ENCODE measurements around the gene RPH3AL. TPM values are rescaled to one million over a fixed set of nuclear protein-coding genes. Genes with fewer than 3 reads are reported as not detected.

RPH3AL gene
- total RNA-seq, 1 donor from 2014 or later = 6.0 TPM

DNA sequence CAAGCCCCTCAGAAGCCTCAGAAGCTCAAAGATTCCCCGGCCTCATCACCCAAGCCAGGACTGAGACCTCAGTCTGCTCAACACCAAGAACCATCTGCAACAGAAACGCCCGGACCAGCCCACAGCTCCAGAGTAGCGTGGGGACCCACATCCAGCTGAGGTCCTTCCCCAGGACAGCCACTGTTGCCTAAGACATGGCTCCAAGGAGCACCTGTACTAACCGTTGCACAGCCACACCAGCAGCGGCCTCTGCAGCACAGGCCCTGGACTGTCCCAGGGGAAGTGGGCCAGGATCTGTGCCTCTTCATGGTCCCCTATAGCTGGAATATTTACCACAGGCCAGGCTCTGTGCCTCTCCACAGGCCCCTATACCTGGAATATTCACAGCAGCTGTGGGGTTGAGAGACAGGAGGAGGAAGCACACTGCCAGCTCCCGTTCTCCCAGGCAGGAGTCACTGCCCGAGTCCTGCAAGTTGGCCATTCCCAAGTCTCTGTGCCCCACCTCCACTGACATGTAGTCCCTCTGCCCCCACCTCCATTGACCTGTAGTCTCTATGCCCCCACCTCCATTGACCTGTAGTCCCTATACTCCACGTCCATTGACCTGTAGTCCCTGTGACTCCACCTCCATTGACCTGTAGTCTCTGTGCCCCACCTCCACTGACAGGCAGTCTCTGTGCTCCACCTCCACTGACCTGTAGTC, 38.5 kb downstream of the RPH3AL start:
- H3K4me3 Mint-ChIP-seq = no peak overlapping the region

DNA sequence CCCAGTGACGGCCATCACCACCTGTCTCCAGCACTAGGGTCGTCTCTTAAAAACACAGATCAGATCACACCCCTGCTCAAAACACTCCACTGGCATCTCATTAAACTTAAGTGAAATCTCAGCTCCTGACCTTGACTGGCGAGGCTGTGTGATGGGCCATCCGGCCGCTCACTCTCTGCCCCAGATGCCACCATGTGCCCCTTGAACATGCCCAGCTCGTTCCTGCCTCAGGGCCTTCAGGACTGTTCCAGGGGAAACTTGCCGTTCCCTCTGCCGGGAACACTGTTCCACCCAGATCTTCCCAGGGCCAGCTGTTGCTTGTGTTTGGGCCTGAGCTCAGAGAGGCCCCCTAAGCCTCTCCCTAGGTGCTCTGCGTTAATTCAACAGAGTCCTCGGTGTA, 39.4 kb downstream of the RPH3AL start:
- no peak for DNase-seq
- ATAC-seq (ENCODE audit: low read depth) = no peak
- ChIA-PET CTCF (no interaction called here), POLR2A (no interaction called here)
- intact Hi-C loops (cut with micrococcal nuclease) = no loop called here
- Mint-ChIP-seq H3K36me3 (ENCODE audit: low read depth) (no peaks in the 10 kb centered on the region), H3K27ac (no peak overlapping the region), H3K9me3 (peaks cover 2% of the 10 kb centered on the region), H3K27me3 (no peaks in the 10 kb centered on the region), H3K4me3 (no peak overlapping the region), H3K4me1 (no peaks in the 10 kb centered on the region)
- TF ChIP-seq, protein P1, sequence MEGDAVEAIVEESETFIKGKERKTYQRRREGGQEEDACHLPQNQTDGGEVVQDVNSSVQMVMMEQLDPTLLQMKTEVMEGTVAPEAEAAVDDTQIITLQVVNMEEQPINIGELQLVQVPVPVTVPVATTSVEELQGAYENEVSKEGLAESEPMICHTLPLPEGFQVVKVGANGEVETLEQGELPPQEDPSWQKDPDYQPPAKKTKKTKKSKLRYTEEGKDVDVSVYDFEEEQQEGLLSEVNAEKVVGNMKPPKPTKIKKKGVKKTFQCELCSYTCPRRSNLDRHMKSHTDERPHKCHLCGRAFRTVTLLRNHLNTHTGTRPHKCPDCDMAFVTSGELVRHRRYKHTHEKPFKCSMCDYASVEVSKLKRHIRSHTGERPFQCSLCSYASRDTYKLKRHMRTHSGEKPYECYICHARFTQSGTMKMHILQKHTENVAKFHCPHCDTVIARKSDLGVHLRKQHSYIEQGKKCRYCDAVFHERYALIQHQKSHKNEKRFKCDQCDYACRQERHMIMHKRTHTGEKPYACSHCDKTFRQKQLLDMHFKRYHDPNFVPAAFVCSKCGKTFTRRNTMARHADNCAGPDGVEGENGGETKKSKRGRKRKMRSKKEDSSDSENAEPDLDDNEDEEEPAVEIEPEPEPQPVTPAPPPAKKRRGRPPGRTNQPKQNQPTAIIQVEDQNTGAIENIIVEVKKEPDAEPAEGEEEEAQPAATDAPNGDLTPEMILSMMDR (IDR thresholded peaks at IDR 0.05) = no peak

More for the DNA sequence above, 38.5 kb downstream of the RPH3AL start:
- POLR2A ChIA-PET = no interaction called here
- no peaks in the 10 kb centered on the region for H3K27me3 Mint-ChIP-seq
- DNase-seq (no peak), ATAC-seq (ENCODE audit: low read depth) (no peak)
- H3K4me1 Mint-ChIP-seq = no peaks in the 10 kb centered on the region
- intact Hi-C loops (cut with micrococcal nuclease) = no loop called here
- CTCF ChIA-PET = no interaction called here
- no peaks in the 10 kb centered on the region for H3K36me3 Mint-ChIP-seq (ENCODE audit: low read depth)
- peaks cover 2% of the 10 kb centered on the region for H3K9me3 Mint-ChIP-seq
- no peak overlapping the region for H3K27ac Mint-ChIP-seq
- TF ChIP-seq, protein P1 (IDR thresholded peaks at IDR 0.05) = no peak

DNA sequence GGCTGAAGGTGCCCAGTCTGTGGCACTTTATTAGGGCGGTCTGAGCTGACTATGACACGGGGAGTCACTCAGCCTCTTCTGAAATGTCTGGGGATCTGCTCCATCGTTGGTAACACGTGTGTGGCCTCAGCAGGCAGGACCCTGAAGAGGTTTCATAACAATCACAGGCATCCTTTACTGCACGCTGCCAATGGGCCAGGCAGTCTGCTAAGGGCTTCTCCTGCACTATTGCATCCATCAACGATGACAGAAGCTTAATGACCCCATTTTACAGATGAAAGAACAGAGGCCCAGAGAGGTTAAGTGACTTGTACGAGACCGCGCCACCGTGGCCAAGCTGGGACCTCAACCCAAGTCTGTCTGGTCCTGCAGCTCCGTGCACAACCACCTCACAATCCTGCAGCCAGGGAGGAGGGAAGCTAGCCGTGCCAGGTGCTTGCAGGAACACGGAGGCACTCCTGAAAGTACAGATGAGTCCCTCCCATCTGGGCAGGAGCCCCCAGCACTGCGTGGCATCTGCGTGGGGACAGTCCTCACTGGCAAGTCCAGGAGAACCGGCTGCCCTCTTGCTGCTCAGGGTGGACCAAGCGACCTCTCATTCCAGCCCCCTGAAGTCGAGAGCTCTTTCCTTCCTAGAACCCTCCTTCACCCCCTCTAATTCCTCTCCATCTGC, 40.0 kb downstream of the RPH3AL start:
- ChIA-PET POLR2A (no interaction called here), CTCF (no interaction called here)
- Mint-ChIP-seq H3K4me1 (no peaks in the 10 kb centered on the region), H3K4me3 (no peak overlapping the region), H3K27me3 (no peaks in the 10 kb centered on the region), H3K9me3 (peaks cover 2% of the 10 kb centered on the region), H3K27ac (no peak overlapping the region), H3K36me3 (ENCODE audit: low read depth) (no peaks in the 10 kb centered on the region)
- DNase-seq = no peak
- TF ChIP-seq, protein P1 (IDR thresholded peaks at IDR 0.05) = no peak
- intact Hi-C loops (cut with micrococcal nuclease) = no loop called here
- ATAC-seq (ENCODE audit: low read depth) = no peak

DNA sequence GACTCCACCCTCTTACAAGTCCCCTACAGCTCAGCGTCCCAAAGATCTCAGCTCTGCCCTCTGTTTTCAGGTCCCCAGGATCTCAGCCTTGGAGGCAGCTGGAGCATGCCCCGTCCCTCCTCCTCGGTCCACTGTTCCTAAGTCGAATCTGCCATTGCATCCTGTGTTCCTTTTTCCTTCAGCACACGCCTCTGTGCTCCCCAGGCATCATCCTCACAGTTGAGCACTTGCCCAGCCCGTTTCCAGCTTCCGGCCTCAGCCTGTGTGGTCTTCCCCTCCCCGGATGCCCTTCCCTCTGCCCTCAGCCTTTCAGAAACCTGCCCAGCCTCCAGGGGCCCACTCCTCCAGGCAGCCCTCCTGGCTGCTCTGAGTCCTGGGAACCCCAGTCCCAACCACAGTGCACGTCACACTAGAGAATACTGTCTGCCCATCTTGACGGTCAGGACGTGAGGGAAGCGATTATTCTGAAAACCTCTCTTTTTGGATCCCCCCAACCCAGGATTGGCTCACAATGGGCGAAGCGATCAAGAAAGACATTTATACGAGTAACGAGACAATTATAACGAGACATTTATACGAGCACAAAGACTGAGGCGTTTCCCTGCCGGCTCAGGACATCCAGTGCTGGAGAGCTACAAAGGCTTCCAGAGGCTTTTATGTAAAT, 41.4 kb downstream of the RPH3AL start:
- DNase-seq (no peak), ATAC-seq (ENCODE audit: low read depth) (no peak)
- Mint-ChIP-seq H3K27ac (no peak overlapping the region), H3K36me3 (ENCODE audit: low read depth) (no peaks in the 10 kb centered on the region), H3K4me1 (no peaks in the 10 kb centered on the region), H3K9me3 (peaks cover 2% of the 10 kb centered on the region), H3K4me3 (no peak overlapping the region), H3K27me3 (no peaks in the 10 kb centered on the region)
- intact Hi-C loops (cut with micrococcal nuclease) = no loop called here
- CTCF ChIA-PET = no interaction called here
- POLR2A ChIA-PET = no interaction called here
- TF ChIP-seq, protein P1 (IDR thresholded peaks at IDR 0.05) = no peak

Measured in activated B cell treated with CpG ODN at 0.5 μM for 24 hours (primary cell).